IPS-NIHi11 (cell line): ENCODE data around the gene HVCN1.

Experiments used
- DNase-seq: peaks from one replicate; pipeline ENCODE4 v3.0.0; 2012; ENCODE audit warnings: mixed read lengths, low spot score

HVCN1 gene

GRCh38 chr12:110699591-110700445 lies 10.9 kb upstream of the HVCN1 start:
- no peak for DNase-seq

DNA sequence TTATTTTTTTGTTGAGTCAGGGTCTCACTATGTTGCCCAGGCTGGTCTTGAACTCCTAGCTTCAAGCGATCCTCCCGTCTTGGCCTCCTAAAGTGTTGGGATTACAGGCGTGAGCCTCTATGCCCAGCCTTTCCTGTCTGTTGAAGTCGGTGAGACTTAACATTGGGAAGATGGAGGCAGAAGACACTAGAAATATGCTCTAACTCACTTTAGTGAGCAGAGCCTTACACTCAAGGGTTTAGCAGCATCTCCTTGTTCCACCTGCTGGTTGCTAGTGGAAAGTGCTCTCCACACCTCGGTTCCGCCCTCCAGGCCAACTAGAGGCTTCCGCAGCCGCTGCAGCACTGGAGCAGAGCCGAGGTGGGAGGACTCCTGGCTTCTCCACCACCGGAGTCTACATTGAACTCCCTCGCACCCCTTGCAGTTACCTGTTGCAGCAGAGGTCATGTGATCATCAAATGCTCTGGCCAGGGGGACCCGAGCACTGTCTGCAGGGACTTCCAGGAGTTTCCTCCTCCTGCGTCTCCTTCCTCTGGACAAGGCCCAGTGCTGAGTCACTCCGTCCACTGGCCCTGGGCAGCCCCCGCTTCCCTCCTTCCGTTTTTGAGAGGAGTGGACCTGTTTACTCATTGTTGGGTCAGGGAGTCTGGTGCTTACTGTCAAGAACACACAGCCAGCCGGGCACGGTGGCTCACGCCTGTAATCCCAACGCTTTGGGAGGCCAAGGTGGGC lies 9.4 kb upstream of the HVCN1 start:
- DNase-seq: peak; percentile 80

GRCh38 chr12:110697236-110697635 lies 8.3 kb upstream of the HVCN1 start:
- no peak for DNase-seq

GRCh38 chr12:110696283-110696682 lies 7.4 kb upstream of the HVCN1 start:
- DNase-seq: no peak

GRCh38 chr12:110694330-110694901 lies 5.5 kb upstream of the HVCN1 start:
- DNase-seq: no peak

DNA sequence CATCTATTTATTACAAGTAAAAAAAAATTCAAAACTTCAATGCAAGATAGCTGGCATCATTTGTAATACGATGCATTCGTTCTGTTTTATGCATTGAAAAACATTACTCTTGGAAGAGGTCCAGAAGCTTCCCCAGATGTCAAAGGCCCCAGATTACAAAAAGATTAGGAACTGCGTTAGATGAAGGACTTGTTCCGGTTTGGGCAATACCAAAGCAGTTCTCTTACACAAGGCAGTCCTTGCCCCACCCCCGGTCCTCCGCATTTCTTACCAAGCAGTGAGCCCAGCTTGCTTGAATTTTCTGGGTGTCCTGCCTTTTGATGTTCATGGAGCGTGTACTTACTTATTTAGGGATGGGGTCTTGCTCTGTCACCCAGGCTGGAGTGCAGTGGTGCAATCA lies 4.8 kb upstream of the HVCN1 start:
- DNase-seq: no peak

GRCh38 chr12:110690127-110690430 lies 1.2 kb upstream of the HVCN1 start:
- no peak for DNase-seq

GRCh38 chr12:110689281-110690126 lies 589 bp upstream of the HVCN1 start:
- peak; percentile 79 for DNase-seq

GRCh38 chr12:110687396-110688169 lies 1.3 kb downstream of the HVCN1 start:
- no peak for DNase-seq

DNA sequence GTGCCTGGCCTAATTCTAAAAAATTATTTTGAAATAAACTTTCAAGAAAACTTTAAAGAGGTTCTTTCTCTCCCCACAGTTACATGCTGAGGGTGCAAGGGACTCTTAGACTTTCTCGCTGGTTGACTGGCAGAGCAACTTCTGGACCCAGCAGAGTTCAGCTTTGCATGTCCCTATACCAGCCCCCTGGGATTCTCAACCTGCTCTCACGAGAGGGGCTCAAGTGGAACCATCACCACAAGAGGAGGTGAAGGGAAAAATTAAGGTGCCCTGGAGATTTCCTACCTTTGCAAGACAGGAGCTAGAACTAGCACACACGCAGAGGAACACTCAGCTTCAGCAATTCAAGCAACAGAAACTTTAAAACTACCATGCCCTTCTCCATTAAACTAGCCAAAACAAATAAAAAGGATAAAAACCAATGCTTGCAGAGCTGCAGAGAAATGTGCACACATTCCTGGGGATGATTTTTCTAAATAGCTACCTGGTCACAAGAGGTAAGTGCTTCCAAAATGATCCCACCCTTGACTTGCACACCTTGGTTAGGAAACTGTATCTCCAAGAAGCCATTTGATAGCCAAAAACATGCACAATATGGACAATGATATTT lies 2.5 kb downstream of the HVCN1 start:
- no peak for DNase-seq

GRCh38 chr12:110684312-110684836 lies 4.5 kb downstream of the HVCN1 start:
- no peak for DNase-seq

DNA sequence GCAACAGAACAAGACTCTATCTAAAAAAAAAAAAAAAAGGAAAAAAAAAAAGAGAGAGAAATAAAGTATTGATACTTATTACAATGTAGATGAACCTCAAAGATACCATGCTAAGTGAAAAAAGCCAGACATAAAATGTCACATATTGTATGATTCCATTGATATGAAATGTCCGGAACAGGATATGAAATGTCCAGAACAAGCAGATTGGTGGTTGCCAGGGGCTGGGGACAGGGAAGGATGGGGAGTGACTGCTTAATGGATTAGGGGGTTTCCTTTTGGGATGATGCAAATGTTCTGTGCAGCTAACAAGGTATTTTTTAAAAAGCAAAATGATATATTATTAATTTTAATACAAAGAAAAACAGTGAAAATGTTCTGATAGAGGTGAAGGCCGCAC lies 5.0 kb downstream of the HVCN1 start:
- no peak for DNase-seq

GRCh38 chr12:110680032-110680431 lies 8.9 kb downstream of the HVCN1 start:
- no peak for DNase-seq

GRCh38 chr12:110679201-110679600 lies 9.7 kb downstream of the HVCN1 start:
- DNase-seq: no peak

- DNase-seq: no peak
Observed at GRCh38 chr12:110677982-110678381, 10.9 kb downstream of the HVCN1 start.

GRCh38 chr12:110677206-110677911 lies 11.6 kb downstream of the HVCN1 start:
- DNase-seq: no peak

DNA sequence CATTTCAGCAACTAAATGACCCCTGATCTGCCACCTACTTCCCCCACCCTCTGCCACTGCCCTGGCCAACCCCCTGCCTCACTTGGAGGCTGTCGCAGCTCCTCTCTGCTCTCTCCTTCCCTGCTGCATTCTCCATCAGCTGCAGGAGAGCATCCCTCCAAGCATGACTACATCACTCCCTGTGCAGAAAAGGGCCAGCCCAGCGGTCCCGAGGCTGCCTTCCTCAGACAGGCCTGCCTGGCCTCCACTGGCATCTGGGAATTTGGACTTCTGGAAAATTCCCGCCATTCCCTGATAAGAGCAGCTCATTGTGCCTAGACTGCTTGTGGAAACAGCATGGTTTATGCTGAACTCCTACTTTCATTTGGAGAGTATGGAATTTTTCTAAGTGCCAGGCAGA lies 12.7 kb downstream of the HVCN1 start:
- no peak for DNase-seq

GRCh38 chr12:110670161-110670701 lies 18.7 kb downstream of the HVCN1 start:
- no peak for DNase-seq

DNA sequence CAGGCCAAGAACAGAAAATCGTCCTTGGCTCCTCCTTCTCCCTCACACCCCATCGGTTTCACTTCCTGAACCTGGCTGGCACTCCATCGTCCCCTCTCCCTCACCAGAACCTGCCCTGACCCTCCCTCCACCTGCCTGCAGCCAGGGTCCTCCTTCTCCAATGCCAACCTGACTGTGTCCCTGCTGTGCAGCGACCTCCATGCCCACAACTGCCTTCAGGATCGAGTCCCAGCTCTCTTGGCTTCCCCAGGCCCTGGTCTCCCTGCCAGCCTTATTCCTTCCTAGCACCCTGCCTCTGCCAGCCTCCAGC lies 19.8 kb downstream of the HVCN1 start:
- no peak for DNase-seq
